Measurements from ENCODE around the gene OLIG2.

DNA sequence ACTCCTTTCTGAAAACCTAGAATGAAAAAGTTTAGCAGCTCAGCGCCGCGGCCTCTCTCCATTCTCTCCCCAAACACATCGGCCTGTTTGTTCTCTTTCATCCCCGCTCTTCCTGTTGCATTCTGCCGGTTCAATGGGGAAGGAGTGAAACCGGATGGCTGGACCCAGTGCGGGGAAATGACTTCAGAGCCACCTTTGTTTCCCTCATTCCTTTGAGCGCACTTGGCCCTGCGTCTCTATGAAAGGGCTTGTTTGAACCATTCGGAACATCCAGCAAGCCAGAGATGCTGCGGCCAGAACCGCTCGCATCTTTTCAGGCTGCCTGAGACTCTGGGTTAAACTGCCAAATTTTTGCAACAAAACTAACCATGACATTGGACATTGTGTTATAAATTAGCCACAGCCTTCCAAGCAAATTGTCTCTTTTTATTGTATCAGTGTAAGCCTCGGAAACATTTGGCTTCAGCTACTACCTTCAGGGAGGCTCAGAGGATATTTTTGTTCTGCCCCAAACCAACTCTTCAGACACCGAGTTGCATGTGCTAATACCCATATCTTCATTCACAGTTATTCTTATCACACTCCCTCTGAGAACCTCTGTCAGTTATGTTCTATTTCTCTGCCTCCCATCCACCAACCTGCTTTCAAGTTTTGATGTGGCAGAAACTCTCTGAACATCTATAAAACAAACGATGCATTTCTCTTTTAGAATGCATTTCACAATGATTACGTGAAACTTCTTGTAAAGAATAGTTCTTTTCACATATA is 39.1 kb downstream of the OLIG2 start:
- TF ChIP-seq, protein P1, sequence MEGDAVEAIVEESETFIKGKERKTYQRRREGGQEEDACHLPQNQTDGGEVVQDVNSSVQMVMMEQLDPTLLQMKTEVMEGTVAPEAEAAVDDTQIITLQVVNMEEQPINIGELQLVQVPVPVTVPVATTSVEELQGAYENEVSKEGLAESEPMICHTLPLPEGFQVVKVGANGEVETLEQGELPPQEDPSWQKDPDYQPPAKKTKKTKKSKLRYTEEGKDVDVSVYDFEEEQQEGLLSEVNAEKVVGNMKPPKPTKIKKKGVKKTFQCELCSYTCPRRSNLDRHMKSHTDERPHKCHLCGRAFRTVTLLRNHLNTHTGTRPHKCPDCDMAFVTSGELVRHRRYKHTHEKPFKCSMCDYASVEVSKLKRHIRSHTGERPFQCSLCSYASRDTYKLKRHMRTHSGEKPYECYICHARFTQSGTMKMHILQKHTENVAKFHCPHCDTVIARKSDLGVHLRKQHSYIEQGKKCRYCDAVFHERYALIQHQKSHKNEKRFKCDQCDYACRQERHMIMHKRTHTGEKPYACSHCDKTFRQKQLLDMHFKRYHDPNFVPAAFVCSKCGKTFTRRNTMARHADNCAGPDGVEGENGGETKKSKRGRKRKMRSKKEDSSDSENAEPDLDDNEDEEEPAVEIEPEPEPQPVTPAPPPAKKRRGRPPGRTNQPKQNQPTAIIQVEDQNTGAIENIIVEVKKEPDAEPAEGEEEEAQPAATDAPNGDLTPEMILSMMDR (conservative IDR thresholded peaks at IDR 0.05): no peak
- no peak for TF ChIP-seq ZFX (IDR thresholded peaks at IDR 0.05)

All from C4-2B (cell line).